Endodermal cell (in vitro differentiated cells): ENCODE data around the gene NEDD8. TPM values are rescaled to one million over a fixed set of nuclear protein-coding genes. Genes with fewer than 3 reads are reported as not detected.

Experiments used
- DNase-seq: peaks from one replicate; pipeline ENCODE4 v3.0.0-alpha.2; 2017
- H3K27ac ChIP-seq: 2 replicates; pipeline ENCODE4 v1.5.1; 2013; ENCODE audit warnings: mild to moderate bottlenecking, low read depth, low read length, moderate library complexity
- H3K27me3 ChIP-seq: 2 replicates; pipeline ENCODE4 v1.6.1; 2013; ENCODE audit warnings: mild to moderate bottlenecking, low read length, moderate library complexity; ENCODE audit not compliant: insufficient read depth, control insufficient read depth, poor library complexity, severe bottlenecking
- H3K36me3 ChIP-seq: 2 replicates; pipeline ENCODE4 v1.7.0; 2013; ENCODE audit warnings: mild to moderate bottlenecking, low read length, moderate library complexity; ENCODE audit not compliant: control insufficient read depth, insufficient read depth
- H3K4me1 ChIP-seq: one replicate; pipeline ENCODE4 v1.7.0; 2013; ENCODE audit warnings: low read length; ENCODE audit not compliant: control insufficient read depth, insufficient read depth
- H3K4me3 ChIP-seq: 2 replicates; pipeline ENCODE4 v1.5.1; 2013; ENCODE audit warnings: mild to moderate bottlenecking, low read length, moderate library complexity
- H3K9ac ChIP-seq: 2 replicates; pipeline ENCODE4 v1.6.1; 2013; ENCODE audit warnings: mild to moderate bottlenecking, low read length, moderate library complexity; ENCODE audit not compliant: poor library complexity, severe bottlenecking; ENCODE audit errors: extremely low read depth
- H3K9me3 ChIP-seq: 2 replicates; pipeline ENCODE4 v1.6.1; 2013; ENCODE audit warnings: mild to moderate bottlenecking, low read length, moderate library complexity; ENCODE audit not compliant: control insufficient read depth
- H3K27ac Mint-ChIP-seq: 2 replicates; pipeline ENCODE4 v1.8.0; 2020; ENCODE audit warnings: mixed read lengths
- H3K27me3 Mint-ChIP-seq: 2 replicates; pipeline ENCODE4 v1.8.0; 2021; ENCODE audit warnings: mild to moderate bottlenecking, mixed read lengths; ENCODE audit not compliant: insufficient read depth
- H3K36me3 Mint-ChIP-seq: 2 replicates; pipeline ENCODE4 v1.8.0; 2020; ENCODE audit warnings: low read depth, mixed read lengths
- H3K4me1 Mint-ChIP-seq: 2 replicates; pipeline ENCODE4 v1.8.0; 2020; ENCODE audit warnings: mixed read lengths
- H3K4me3 Mint-ChIP-seq: 2 replicates; pipeline ENCODE4 v1.8.0; 2020; ENCODE audit warnings: mild to moderate bottlenecking, moderate library complexity, mixed read lengths
- H3K9me3 Mint-ChIP-seq: 2 replicates; pipeline ENCODE4 v1.8.0; 2020; ENCODE audit warnings: mild to moderate bottlenecking, mixed read lengths
- CTCF ChIP-seq: fragments of 200-600 bp; sonication (generic); conservative IDR thresholded peaks from 2 replicates; pipeline ENCODE4 v1.5.0; 2021; ENCODE audit warnings: antibody characterized with exemption, mild to moderate bottlenecking
- WGBS, 2 experiments: methylation state at CpG; one replicate each; pipeline versions ENCODE4 v1.1.5 to v1.1.7; 2013; ENCODE audit warnings: missing lambda C conversion rate in 2 of 2, mixed read lengths in 1 of 2; ENCODE audit not compliant: insufficient coverage in 1 of 2, insufficient read length in 1 of 2; 5-methylcytosine and 5-hydroxymethylcytosine counted together
- total RNA-seq, 2 donors: library from RNA; stranded (reverse); fragmentation: NEBNext Ultra II Directional in 1 of 2; extraction: Animal tissue kit (Norgen Biotek cat#: 25700) in 1 of 2; gene quantifications; 2 replicates in 1 of 2; 3 replicates in 1 of 2; pipeline ENCODE4 v1.2.1, GENCODE V29; 2021

The NEDD8 gene
- total RNA-seq, 2 donors from 2014 or later, result 210 to 267 TPM

GRCh38 chr14:24179294-24179960, 52.7 kb downstream of the NEDD8 start:
- Histone ChIP-seq H3K27ac (no peak overlapping the region), H3K9me3 (no peaks in the 10 kb centered on the region), H3K4me3 (no peak overlapping the region), H3K4me1 (no peaks in the 10 kb centered on the region), H3K9ac (no peak overlapping the region), H3K27me3 (no peaks in the 10 kb centered on the region), H3K36me3 (peaks cover 51% of the 10 kb centered on the region)
- peaks cover 61% of the 10 kb centered on the region for H3K36me3 Mint-ChIP-seq
- no peaks in the 10 kb centered on the region for H3K9me3 Mint-ChIP-seq
- no peak overlapping the region for H3K4me3 Mint-ChIP-seq
- DNase-seq, result no peak
- no peaks in the 10 kb centered on the region for H3K27me3 Mint-ChIP-seq
- 89 to 98% methylated on average over 10 to 14 of the region's 14 CpGs for WGBS, 2 experiments
- H3K27ac Mint-ChIP-seq, result no peak overlapping the region
- TF ChIP-seq CTCF, result no peak
- no peaks in the 10 kb centered on the region for H3K4me1 Mint-ChIP-seq

GRCh38 chr14:24178399-24179178, 53.6 kb downstream of the NEDD8 start:
- H3K27ac ChIP-seq, result no peak overlapping the region
- H3K27ac Mint-ChIP-seq, result no peak overlapping the region

DNA sequence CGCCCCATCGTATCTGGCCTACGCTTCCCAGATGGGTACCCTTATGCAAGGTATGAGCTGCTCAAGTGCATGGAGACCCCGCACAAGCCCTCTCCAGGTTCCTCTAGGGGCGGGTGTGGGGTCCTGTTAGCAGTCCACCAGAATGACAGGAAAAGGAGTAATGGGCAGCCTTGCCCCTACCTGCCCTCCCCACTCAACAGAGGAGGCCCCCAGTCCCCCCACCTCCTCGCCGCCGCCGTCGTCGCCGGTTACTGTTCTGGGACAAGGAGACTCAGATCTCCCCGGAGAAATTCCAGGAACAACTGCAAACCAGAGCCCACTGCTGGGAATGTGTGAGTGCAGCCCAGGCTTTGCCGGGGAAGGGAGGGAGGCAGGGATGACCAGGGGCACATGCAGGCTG, 54.3 kb downstream of the NEDD8 start:
- H3K27me3 ChIP-seq, result no peaks in the 10 kb centered on the region
- H3K36me3 ChIP-seq, result peaks cover 37% of the 10 kb centered on the region
- H3K4me3 ChIP-seq, result no peak overlapping the region
- H3K36me3 Mint-ChIP-seq, result peaks cover 58% of the 10 kb centered on the region
- H3K4me3 Mint-ChIP-seq, result no peak overlapping the region
- no peak overlapping the region for H3K27ac Mint-ChIP-seq
- H3K4me1 ChIP-seq, result no peaks in the 10 kb centered on the region
- H3K9ac ChIP-seq, result no peak overlapping the region
- no peaks in the 10 kb centered on the region for H3K9me3 ChIP-seq
- H3K27me3 Mint-ChIP-seq, result no peaks in the 10 kb centered on the region
- WGBS, 2 experiments, result 95 to 100% methylated on average over 3 to 13 of the region's 14 CpGs
- DNase-seq, result no peak
- no peaks in the 10 kb centered on the region for H3K4me1 Mint-ChIP-seq
- TF ChIP-seq CTCF, result no peak
- no peak overlapping the region for H3K27ac ChIP-seq
- H3K9me3 Mint-ChIP-seq, result no peaks in the 10 kb centered on the region

More at GRCh38 chr14:24178399-24179178, 53.6 kb downstream of the NEDD8 start:
- Histone ChIP-seq H3K27me3 (no peaks in the 10 kb centered on the region), H3K9me3 (no peaks in the 10 kb centered on the region), H3K4me1 (no peaks in the 10 kb centered on the region), H3K36me3 (peaks cover 44% of the 10 kb centered on the region), H3K4me3 (no peak overlapping the region), H3K9ac (no peak overlapping the region)
- no peaks in the 10 kb centered on the region for H3K27me3 Mint-ChIP-seq
- no peak for DNase-seq
- no peak for TF ChIP-seq CTCF
- H3K4me3 Mint-ChIP-seq, result no peak overlapping the region
- peaks cover 59% of the 10 kb centered on the region for H3K36me3 Mint-ChIP-seq
- H3K9me3 Mint-ChIP-seq, result no peaks in the 10 kb centered on the region
- WGBS, 2 experiments, result 92 to 94% methylated on average over 4 to 12 of the region's 12 CpGs
- H3K4me1 Mint-ChIP-seq, result no peaks in the 10 kb centered on the region
